ENCODE measurements around the gene TENM3.

Gene TENM3

GRCh38 chr4:182521011-182521410, 277.8 kb downstream of the TENM3 start:
- no peak for DNase-seq (ENCODE audit: low spot score)

DNA sequence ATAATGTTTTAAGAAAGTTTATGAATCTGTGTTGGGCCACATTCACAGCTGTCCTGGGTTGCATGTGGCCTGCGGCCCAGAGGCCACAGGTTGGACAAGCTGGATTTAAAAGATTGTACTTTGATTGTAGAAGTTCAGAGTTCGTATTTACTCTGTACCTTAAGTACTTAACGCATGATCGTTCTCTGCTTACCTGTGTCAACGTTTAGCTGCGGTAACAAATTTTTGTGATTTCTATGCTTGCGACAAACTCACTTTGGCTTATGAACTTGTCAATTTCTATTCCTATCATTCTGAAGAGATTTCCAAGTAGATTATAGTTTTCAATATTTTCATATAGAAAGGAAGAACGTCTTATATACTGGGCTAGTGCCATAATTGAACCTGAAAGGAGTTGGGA, 285.6 kb downstream of the TENM3 start:
- DNase-seq (ENCODE audit: low spot score): no peak

DNA sequence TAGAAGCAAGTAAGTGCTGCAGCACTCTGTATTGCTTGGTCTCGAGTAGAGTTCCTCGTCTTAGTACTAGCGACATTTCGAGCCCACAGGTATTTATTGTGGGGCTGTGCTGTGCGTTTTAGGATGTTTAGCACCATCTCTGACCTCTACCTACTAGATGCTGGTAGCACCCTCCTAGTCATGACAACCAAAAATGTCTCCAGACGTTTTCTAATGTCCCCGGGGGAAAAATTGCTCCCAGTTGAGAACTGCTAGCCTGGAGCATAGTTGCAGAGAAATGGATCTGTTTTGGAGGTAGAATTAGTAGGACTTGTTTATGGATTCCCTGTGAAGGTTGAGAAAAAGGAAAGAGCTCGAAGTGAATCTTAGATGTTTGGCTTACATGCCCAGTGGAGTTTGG, 287.2 kb downstream of the TENM3 start:
- DNase-seq (ENCODE audit: low spot score): no peak

DNA sequence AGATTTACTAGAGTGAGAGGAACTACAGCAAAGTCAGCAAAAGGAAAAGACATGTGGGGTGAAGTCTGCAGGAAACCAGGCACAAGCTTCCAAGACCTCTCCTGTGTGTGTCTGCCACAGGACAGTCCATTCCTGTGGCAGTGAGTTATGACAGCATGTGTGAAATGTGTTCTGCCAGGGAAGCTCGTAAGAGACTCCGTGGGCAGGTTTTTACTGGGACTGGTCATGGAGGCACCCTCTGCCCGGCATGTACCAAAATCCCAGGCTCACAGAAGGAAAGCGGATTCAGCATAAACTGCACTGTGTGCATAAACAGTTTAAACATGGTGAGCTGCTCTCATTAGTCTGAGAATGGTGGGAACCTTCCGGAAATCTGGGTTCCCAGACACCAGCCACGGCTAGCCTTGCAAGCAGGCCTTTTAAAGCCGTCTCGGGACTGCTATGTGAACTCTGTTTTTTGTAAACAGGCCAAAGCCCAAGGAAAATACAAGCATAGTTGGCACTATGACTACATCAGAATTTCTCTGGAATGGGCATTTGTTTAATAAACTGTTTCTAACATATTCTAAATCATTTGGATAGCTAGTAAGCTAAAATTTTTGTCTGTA, 288.5 kb downstream of the TENM3 start:
- peak; percentile 6 for DNase-seq (ENCODE audit: low spot score)

- no peak for DNase-seq (ENCODE audit: low spot score)
Measured at GRCh38 chr4:182532441-182532840, 289.2 kb downstream of the TENM3 start.

- DNase-seq (ENCODE audit: low spot score): no peak
Measured at GRCh38 chr4:182533964-182534363, 290.8 kb downstream of the TENM3 start.

DNA sequence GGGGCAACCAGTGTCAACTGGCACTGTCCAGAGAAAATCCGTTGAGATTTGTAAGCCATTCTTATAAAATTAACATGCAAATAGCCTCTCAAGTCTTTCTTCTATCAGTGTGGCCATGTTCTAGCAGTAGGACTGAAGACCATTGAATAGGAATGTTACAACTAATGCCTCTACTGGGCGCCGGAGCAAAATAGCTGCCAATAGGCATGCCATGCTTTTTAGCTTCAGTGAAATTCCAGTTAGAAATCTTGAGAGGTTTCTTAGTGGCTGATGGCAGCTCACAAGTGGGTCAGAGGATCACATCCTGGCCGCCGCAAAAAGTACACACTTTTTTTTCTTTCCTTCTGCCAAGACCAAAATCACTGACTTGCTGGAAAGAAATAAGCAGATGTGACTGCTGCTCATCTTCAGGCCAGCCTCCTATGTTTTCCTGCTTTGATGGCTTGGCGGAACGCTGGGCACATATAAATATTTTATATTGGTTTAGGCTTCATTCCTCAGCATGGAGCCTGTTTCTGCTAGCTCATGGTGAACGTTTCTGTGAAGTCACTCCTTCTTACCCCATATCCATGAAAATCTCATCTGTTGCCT, 293.1 kb downstream of the TENM3 start:
- DNase-seq (ENCODE audit: low spot score): no peak

DNA sequence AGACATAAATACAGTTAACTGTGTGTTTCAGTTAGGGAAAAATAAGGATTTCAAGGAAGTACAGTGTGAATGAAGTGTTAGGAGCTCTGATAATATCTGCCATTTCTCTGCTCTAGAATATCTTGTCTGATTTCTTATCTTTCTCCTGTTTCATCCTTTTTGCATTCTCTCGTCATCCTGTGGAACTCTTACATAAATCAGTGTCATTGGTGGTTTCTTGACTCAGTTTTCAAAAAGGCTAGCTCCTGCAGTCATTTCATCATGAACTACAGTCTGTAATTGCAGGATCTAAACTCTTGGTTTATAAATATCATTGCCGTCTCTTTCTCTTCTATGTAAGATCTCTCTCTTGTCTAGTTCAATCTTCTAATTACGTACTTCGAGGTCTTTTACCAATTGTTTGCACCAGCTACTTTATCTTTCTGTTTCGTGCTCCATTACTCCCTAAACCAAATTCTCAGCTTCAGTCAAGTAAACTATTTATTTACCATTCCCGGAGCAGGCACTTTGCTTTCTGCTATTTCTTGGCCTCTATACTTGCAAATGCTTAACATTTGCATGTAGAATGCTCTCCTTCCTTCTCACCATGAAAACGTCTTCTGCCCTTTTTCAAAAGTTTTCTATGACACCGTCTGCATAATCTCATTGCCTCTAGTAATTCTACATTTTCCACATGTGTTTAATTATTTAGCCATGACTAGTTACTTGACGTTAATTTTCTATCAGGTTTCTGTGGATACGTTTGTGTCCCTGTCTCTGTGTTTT, 294.0 kb downstream of the TENM3 start:
- no peak for DNase-seq (ENCODE audit: low spot score)

- DNase-seq (ENCODE audit: low spot score): no peak
Measured at GRCh38 chr4:182538031-182538430, 294.8 kb downstream of the TENM3 start.

GRCh38 chr4:182540496-182540895, 297.3 kb downstream of the TENM3 start:
- no peak for DNase-seq (ENCODE audit: low spot score)

- DNase-seq (ENCODE audit: low spot score): no peak
Measured at GRCh38 chr4:182547435-182547834, 304.2 kb downstream of the TENM3 start.

DNA sequence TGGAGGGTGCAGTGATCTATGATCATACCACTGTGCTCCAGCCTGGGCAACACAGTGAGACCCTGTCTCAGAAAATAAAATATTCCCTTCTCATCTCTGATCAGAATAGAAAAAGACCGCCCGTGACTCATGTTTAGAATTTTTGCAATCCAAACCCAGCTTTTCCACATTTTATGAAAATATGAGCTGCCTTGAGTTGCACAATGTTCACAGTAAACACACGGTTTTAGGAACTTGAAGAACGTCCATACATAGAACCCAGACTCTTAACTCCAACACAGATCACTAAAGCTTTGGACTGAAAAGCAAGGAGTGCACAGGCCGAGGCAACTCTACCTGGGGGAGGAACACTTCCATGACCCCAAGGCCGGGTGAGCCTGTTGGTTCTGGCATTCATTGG, 305.0 kb downstream of the TENM3 start:
- DNase-seq (ENCODE audit: low spot score): no peak

GRCh38 chr4:182549356-182549755, 306.2 kb downstream of the TENM3 start:
- DNase-seq (ENCODE audit: low spot score): no peak

DNA sequence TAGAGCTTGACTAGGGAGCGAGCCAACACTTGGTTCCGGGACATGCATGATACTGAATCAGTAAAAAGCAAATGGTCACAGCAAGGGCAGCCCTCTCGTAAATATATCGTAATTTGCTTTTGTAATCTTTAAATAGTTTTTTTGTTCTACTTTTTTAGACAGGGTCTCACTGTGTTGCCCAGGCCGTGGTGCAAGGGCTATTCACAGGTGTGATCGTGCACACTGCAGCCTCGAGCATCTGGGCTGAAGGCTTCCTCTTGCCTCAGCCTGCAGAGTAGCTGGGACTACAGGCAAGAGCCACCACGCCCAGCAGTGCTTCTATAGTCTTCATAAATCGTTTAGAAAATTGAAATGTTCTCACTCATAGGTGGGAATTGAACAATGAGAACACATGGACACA, 309.7 kb downstream of the TENM3 start:
- no peak for DNase-seq (ENCODE audit: low spot score)

- DNase-seq (ENCODE audit: low spot score): no peak
Measured at GRCh38 chr4:182553653-182554052, 310.5 kb downstream of the TENM3 start.

- no peak for DNase-seq (ENCODE audit: low spot score)
Measured at GRCh38 chr4:182554736-182555135, 311.5 kb downstream of the TENM3 start.

GRCh38 chr4:182555997-182556418, 312.8 kb downstream of the TENM3 start:
- peak; percentile 40 for DNase-seq (ENCODE audit: low spot score)

DNA sequence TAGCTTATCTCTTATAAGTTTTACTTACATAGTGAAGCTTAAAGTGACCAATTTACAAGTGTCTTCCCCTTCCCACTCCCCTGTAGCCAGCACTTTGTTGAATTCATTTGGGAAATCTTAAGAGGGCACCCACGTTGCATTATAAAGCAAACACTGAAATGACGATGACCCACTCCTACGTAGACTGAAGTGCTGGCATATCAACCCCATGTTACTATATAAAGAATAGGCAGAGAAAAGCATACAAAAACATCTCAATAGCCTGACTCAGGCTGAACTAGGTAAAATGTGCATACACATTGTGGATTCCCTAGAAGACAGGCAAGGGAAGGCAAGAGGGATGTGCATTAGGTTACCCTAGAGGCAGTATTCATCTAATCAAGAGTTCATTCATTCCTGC, 313.4 kb downstream of the TENM3 start:
- no peak for DNase-seq (ENCODE audit: low spot score)

DNA sequence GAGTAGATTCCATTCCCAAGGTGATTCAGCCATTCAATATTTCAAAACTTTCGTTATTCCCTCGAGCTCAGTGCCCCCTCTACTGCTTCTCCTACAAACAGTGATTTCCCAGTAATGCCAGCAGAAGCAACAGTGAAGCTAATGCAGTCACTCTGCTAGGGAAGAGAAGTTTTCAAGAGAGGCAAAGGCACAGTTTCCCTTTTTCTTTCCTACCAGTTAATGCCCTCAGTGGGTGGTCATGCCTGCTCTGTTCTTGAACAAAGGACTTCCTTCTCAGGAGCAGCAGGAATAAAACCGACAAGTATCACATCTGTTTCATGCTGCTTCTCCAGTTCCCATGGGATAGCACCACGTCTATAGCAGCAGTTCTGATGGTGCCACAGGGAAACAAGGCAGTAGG, 317.2 kb downstream of the TENM3 start:
- DNase-seq (ENCODE audit: low spot score): peak; percentile 5

DNA sequence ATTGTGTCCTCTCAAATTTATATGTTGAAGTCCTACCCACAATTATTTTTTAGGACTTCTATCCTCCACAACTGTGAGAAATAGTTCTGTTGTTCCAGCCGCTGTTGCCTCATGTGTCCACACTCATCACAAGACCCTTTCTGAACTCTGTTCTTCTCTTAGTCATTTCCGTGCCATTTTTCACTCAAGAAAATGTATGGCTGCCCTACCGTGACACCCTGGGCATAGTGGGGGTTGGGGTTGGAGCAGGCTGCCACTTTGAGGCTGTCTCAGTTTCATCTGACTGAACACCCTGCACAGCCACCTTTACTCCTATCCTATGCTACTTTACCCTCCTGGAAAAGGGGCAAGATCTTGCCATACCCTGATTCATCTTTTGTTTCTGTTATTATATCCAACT, 319.1 kb downstream of the TENM3 start:
- DNase-seq (ENCODE audit: low spot score): no peak

GRCh38 chr4:182564724-182565369, 321.6 kb downstream of the TENM3 start:
- DNase-seq (ENCODE audit: low spot score): no peak

GRCh38 chr4:182567119-182567518, 323.9 kb downstream of the TENM3 start:
- no peak for DNase-seq (ENCODE audit: low spot score)

DNA sequence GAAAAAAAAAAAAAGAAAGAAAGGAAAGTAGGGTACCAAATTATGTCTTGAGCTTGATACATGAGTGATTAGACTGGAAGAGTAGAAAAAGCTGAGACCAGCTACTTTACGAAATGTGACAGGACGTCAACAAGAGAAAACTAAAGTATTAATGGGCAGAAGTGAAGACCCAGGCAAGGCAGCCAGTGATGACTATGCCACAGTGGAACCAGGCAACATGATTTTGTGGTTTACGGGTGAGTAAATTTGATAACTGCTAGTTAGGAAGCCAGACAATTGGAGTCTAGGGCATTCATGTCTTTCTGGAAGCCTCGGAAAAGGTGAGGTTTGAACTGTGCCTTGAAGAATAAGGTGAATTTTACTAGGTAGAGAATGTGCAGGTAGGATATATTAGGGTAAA, 326.4 kb downstream of the TENM3 start:
- no peak for DNase-seq (ENCODE audit: low spot score)

All from AG08396 (cell line).